AG09309 (cell line): ENCODE results near the gene EXT2.
A peak's percentile ranks its signal among the peaks of the same experiment; 100 is the strongest.

Source experiments
- DNase-seq: peaks from one replicate; pipeline ENCODE4 v3.0.0-alpha.2; 2010; ENCODE audit warnings: low read depth
- H3K4me3 ChIP-seq: 2 replicates; pipeline ENCODE4 v1.5.1; 2011; ENCODE audit warnings: mild to moderate bottlenecking, low read depth, low read length, moderate library complexity; ENCODE audit not compliant: control insufficient read depth
- TF ChIP-seq, protein P1 (sequence below): IDR thresholded peaks from 2 replicates; pipeline ENCODE4 v1.5.1; 2011; ENCODE audit warnings: mild to moderate bottlenecking, low read depth, low read length, inconsistent platforms; ENCODE audit not compliant: insufficient read depth, control insufficient read depth; ENCODE audit errors: missing control alignments

Gene EXT2

GRCh38 chr11:44136176-44136945, 40.9 kb downstream of the EXT2 start:
- DNase-seq = no peak
- TF ChIP-seq, protein P1, sequence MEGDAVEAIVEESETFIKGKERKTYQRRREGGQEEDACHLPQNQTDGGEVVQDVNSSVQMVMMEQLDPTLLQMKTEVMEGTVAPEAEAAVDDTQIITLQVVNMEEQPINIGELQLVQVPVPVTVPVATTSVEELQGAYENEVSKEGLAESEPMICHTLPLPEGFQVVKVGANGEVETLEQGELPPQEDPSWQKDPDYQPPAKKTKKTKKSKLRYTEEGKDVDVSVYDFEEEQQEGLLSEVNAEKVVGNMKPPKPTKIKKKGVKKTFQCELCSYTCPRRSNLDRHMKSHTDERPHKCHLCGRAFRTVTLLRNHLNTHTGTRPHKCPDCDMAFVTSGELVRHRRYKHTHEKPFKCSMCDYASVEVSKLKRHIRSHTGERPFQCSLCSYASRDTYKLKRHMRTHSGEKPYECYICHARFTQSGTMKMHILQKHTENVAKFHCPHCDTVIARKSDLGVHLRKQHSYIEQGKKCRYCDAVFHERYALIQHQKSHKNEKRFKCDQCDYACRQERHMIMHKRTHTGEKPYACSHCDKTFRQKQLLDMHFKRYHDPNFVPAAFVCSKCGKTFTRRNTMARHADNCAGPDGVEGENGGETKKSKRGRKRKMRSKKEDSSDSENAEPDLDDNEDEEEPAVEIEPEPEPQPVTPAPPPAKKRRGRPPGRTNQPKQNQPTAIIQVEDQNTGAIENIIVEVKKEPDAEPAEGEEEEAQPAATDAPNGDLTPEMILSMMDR = no peak
- no peak overlapping the region for H3K4me3 ChIP-seq

DNA sequence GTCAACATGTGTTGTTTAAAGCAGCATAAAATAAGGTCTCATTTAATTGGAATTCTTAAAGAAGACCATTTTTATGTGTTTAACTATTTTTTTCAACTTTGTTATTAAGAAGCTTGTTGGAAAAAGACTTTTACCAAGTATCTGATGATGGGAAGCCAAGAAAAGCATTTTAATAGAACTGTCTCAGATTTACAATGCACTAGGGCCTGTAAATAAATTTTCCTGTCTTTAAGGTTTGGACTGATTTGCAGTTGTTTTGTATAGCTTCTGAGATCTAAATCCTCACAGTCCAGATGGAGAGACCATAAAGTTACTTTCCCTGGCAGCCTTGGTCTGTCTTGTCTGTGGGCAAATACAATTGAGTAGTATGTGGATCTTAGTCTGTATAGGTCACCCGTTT, 41.6 kb downstream of the EXT2 start:
- H3K4me3 ChIP-seq = no peak overlapping the region
- TF ChIP-seq, protein P1 = no peak
- no peak for DNase-seq

- no peak for DNase-seq
- TF ChIP-seq, protein P1 = no peak
- H3K4me3 ChIP-seq = no peak overlapping the region
These were observed 42.8 kb downstream of the EXT2 start for GRCh38 chr11:44138286-44138685.

DNA sequence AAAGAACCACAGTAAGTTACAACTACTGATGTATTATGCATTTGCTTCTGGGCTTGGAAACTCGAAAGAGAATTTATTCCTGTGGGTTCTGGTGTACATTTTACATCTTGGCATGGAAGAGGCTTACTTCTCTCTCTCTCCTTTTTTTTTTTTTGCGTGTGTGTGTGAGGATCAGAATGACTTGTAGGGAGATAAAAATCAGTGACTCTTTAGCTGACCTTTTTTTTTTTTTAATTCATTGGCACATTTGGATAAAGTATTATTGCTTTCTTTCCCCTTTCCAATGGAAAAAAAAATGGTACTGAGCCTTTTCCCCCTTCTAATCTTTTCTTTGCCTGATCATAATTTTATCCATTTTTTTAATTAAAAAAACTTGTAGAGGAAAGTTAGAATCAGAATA, 43.5 kb downstream of the EXT2 start:
- H3K4me3 ChIP-seq = no peak overlapping the region
- TF ChIP-seq, protein P1 = no peak
- DNase-seq = no peak

GRCh38 chr11:44139565-44140330, 44.3 kb downstream of the EXT2 start:
- H3K4me3 ChIP-seq = no peak overlapping the region
- TF ChIP-seq, protein P1 = no peak
- no peak for DNase-seq

GRCh38 chr11:44140372-44140771, 44.9 kb downstream of the EXT2 start:
- TF ChIP-seq, protein P1 = no peak
- no peak for DNase-seq
- no peak overlapping the region for H3K4me3 ChIP-seq

GRCh38 chr11:44140805-44141204, 45.3 kb downstream of the EXT2 start:
- H3K4me3 ChIP-seq = no peak overlapping the region
- TF ChIP-seq, protein P1 = no peak
- DNase-seq = peak; percentile 11
